ENCODE data around the gene PPP1R9B. TPM values are rescaled to one million over a fixed set of nuclear protein-coding genes. Genes with fewer than 3 reads are reported as not detected.

Gene PPP1R9B
- total RNA-seq, 2 donors from 2014 or later = 82.9 to 111 TPM

- no peak overlapping the region for H3K4me3 Mint-ChIP-seq
- ATAC-seq (no peak), DNase-seq (no peak)
- peaks cover 3% of the 10 kb centered on the region for H3K27me3 Mint-ChIP-seq
- H3K27ac Mint-ChIP-seq = no peak overlapping the region
- peaks cover 19% of the 10 kb centered on the region for H3K4me1 Mint-ChIP-seq
- H3K9me3 ChIP-seq (ENCODE audit: control insufficient read depth, low read length, poor library complexity, severe bottlenecking) = no peaks in the 10 kb centered on the region
- H3K36me3 Mint-ChIP-seq (ENCODE audit: low read depth) = no peaks in the 10 kb centered on the region
Measured at GRCh38 chr17:50173335-50173941, 23.0 kb upstream of the PPP1R9B start.

- ATAC-seq (no peak), DNase-seq (no peak)
- Mint-ChIP-seq H3K36me3 (ENCODE audit: low read depth) (no peaks in the 10 kb centered on the region), H3K4me1 (peaks cover 16% of the 10 kb centered on the region), H3K27me3 (no peaks in the 10 kb centered on the region), H3K27ac (no peak overlapping the region), H3K4me3 (no peak overlapping the region)
- H3K9me3 ChIP-seq (ENCODE audit: control insufficient read depth, low read length, poor library complexity, severe bottlenecking) = no peaks in the 10 kb centered on the region
Measured at GRCh38 chr17:50172936-50173334, 22.5 kb upstream of the PPP1R9B start.

- no peak overlapping the region for H3K27ac Mint-ChIP-seq
- no peak for ATAC-seq
Measured at GRCh38 chr17:50172130-50172529, 21.7 kb upstream of the PPP1R9B start.

GRCh38 chr17:50171371-50172071 lies 21.0 kb upstream of the PPP1R9B start:
- Mint-ChIP-seq H3K36me3 (ENCODE audit: low read depth) (no peaks in the 10 kb centered on the region), H3K4me1 (peaks cover 19% of the 10 kb centered on the region), H3K27ac (no peak overlapping the region), H3K4me3 (no peak overlapping the region), H3K27me3 (no peaks in the 10 kb centered on the region)
- ATAC-seq = no peak
- DNase-seq = no peak
- H3K9me3 ChIP-seq (ENCODE audit: control insufficient read depth, low read length, poor library complexity, severe bottlenecking) = no peaks in the 10 kb centered on the region

More at GRCh38 chr17:50172130-50172529, 21.7 kb upstream of the PPP1R9B start:
- no peaks in the 10 kb centered on the region for H3K9me3 ChIP-seq (ENCODE audit: control insufficient read depth, low read length, poor library complexity, severe bottlenecking)
- H3K36me3 Mint-ChIP-seq (ENCODE audit: low read depth) = no peaks in the 10 kb centered on the region
- peaks cover 17% of the 10 kb centered on the region for H3K4me1 Mint-ChIP-seq
- H3K4me3 Mint-ChIP-seq = no peak overlapping the region
- H3K27me3 Mint-ChIP-seq = no peaks in the 10 kb centered on the region
- DNase-seq = no peak

GRCh38 chr17:50170662-50171370 lies 20.3 kb upstream of the PPP1R9B start:
- Mint-ChIP-seq H3K36me3 (ENCODE audit: low read depth) (no peaks in the 10 kb centered on the region), H3K4me3 (no peak overlapping the region), H3K27me3 (no peaks in the 10 kb centered on the region), H3K4me1 (peaks cover 19% of the 10 kb centered on the region), H3K27ac (no peak overlapping the region)
- no peak for DNase-seq
- no peaks in the 10 kb centered on the region for H3K9me3 ChIP-seq (ENCODE audit: control insufficient read depth, low read length, poor library complexity, severe bottlenecking)
- ATAC-seq = peak; percentile 31

- H3K4me3 Mint-ChIP-seq = peak overlapping the region; percentile 21
- H3K27me3 Mint-ChIP-seq = no peaks in the 10 kb centered on the region
- H3K4me1 Mint-ChIP-seq = peaks cover 22% of the 10 kb centered on the region
- ATAC-seq (no peak), DNase-seq (no peak)
- no peaks in the 10 kb centered on the region for H3K9me3 ChIP-seq (ENCODE audit: control insufficient read depth, low read length, poor library complexity, severe bottlenecking)
- peak overlapping the region; percentile 98 for H3K27ac Mint-ChIP-seq
- H3K36me3 Mint-ChIP-seq (ENCODE audit: low read depth) = no peaks in the 10 kb centered on the region
Measured at GRCh38 chr17:50169881-50170459, 19.5 kb upstream of the PPP1R9B start.

GRCh38 chr17:50169121-50169764 lies 18.8 kb upstream of the PPP1R9B start:
- H3K36me3 Mint-ChIP-seq (ENCODE audit: low read depth) = no peaks in the 10 kb centered on the region
- H3K27ac Mint-ChIP-seq = peak overlapping the region; percentile 98
- peaks cover 22% of the 10 kb centered on the region for H3K4me1 Mint-ChIP-seq
- DNase-seq (peak; percentile 39 to 48 (median 39)), ATAC-seq (peak; percentile 86)
- no peaks in the 10 kb centered on the region for H3K9me3 ChIP-seq (ENCODE audit: control insufficient read depth, low read length, poor library complexity, severe bottlenecking)
- no peaks in the 10 kb centered on the region for H3K27me3 Mint-ChIP-seq
- H3K4me3 Mint-ChIP-seq = peak overlapping the region; percentile 85

- peak overlapping the region; percentile 98 for H3K27ac Mint-ChIP-seq
- no peak for ATAC-seq
Measured at GRCh38 chr17:50168319-50168718, 17.8 kb upstream of the PPP1R9B start.

GRCh38 chr17:50167371-50167770 lies 16.9 kb upstream of the PPP1R9B start:
- Mint-ChIP-seq H3K27me3 (no peaks in the 10 kb centered on the region), H3K27ac (peak overlapping the region; percentile 98), H3K4me1 (peaks cover 26% of the 10 kb centered on the region), H3K4me3 (no peak overlapping the region), H3K36me3 (ENCODE audit: low read depth) (no peaks in the 10 kb centered on the region)
- H3K9me3 ChIP-seq (ENCODE audit: control insufficient read depth, low read length, poor library complexity, severe bottlenecking) = no peaks in the 10 kb centered on the region
- no peak for DNase-seq
- no peak for ATAC-seq

More at GRCh38 chr17:50168319-50168718, 17.8 kb upstream of the PPP1R9B start:
- peaks cover 24% of the 10 kb centered on the region for H3K4me1 Mint-ChIP-seq
- no peaks in the 10 kb centered on the region for H3K36me3 Mint-ChIP-seq (ENCODE audit: low read depth)
- no peaks in the 10 kb centered on the region for H3K9me3 ChIP-seq (ENCODE audit: control insufficient read depth, low read length, poor library complexity, severe bottlenecking)
- H3K4me3 Mint-ChIP-seq = peak overlapping the region; percentile 85
- H3K27me3 Mint-ChIP-seq = no peaks in the 10 kb centered on the region
- DNase-seq = no peak

- no peaks in the 10 kb centered on the region for H3K9me3 ChIP-seq (ENCODE audit: control insufficient read depth, low read length, poor library complexity, severe bottlenecking)
- H3K4me1 Mint-ChIP-seq = peaks cover 33% of the 10 kb centered on the region
- ATAC-seq (no peak), DNase-seq (no peak)
- no peak overlapping the region for H3K27ac Mint-ChIP-seq
- H3K36me3 Mint-ChIP-seq (ENCODE audit: low read depth) = no peaks in the 10 kb centered on the region
- H3K4me3 Mint-ChIP-seq = no peak overlapping the region
- H3K27me3 Mint-ChIP-seq = no peaks in the 10 kb centered on the region
Measured at GRCh38 chr17:50166518-50167181, 16.2 kb upstream of the PPP1R9B start.

GRCh38 chr17:50165867-50166517 lies 15.5 kb upstream of the PPP1R9B start, which contains the start of gene SGCA:
TSS of gene SGCA (plus strand) at chr17:50166005. CDS start at chr17:50166041, 36 bp downstream.
- ATAC-seq (no peak), DNase-seq (no peak)

GRCh38 chr17:50165466-50165865 lies 15.0 kb upstream of the PPP1R9B start:
- Mint-ChIP-seq H3K36me3 (ENCODE audit: low read depth) (no peaks in the 10 kb centered on the region), H3K4me3 (no peak overlapping the region), H3K4me1 (peaks cover 38% of the 10 kb centered on the region), H3K27ac (no peak overlapping the region), H3K27me3 (no peaks in the 10 kb centered on the region)
- no peak for DNase-seq
- no peak for ATAC-seq
- H3K9me3 ChIP-seq (ENCODE audit: control insufficient read depth, low read length, poor library complexity, severe bottlenecking) = no peaks in the 10 kb centered on the region

More at GRCh38 chr17:50165867-50166517, 15.5 kb upstream of the PPP1R9B start, which contains the start of gene SGCA:
- H3K27ac Mint-ChIP-seq = no peak within 1 kb of the TSS
- no peaks in the 10 kb centered on the region for H3K27me3 Mint-ChIP-seq
- H3K4me1 Mint-ChIP-seq = peaks cover 35% of the 10 kb centered on the region
- H3K9me3 ChIP-seq (ENCODE audit: control insufficient read depth, low read length, poor library complexity, severe bottlenecking) = no peaks in the 10 kb centered on the region
- H3K4me3 Mint-ChIP-seq = no peak within 1 kb of the TSS
- H3K36me3 Mint-ChIP-seq (ENCODE audit: low read depth) = no peaks in the 10 kb centered on the region

All from T-helper 17 cell (primary cell).